HG03432 (cell line): ENCODE measurements around the gene CLPTM1L.
"Not testable (repeated sequence)": the region's sequence is repeated elsewhere in the genome, so short reads cannot be mapped to it uniquely, and the experiment has no call there.

Experiments used
- ATAC-seq: cut with Tn5 transposase; IDR thresholded peaks from one replicate; pipeline ENCODE4 v1.9.1; 2021; ENCODE audit warnings: mild to moderate bottlenecking, moderate library complexity; ENCODE audit not compliant: unreplicated experiment

The CLPTM1L gene

GRCh38 chr5:1360861-1361260 is 16.0 kb upstream of the CLPTM1L start:
- ATAC-seq, result no peak

- not testable (repeated sequence) for ATAC-seq
Observed at GRCh38 chr5:1360367-1360766, 15.5 kb upstream of the CLPTM1L start.

- ATAC-seq, result no peak
Observed at GRCh38 chr5:1359713-1360112, 14.8 kb upstream of the CLPTM1L start.

GRCh38 chr5:1359031-1359645 is 14.2 kb upstream of the CLPTM1L start:
- ATAC-seq, result no peak

- no peak for ATAC-seq
Observed at GRCh38 chr5:1358726-1359025, 13.8 kb upstream of the CLPTM1L start.

GRCh38 chr5:1357946-1358725 is 13.2 kb upstream of the CLPTM1L start:
- ATAC-seq, result no peak

GRCh38 chr5:1356873-1357787 is 12.2 kb upstream of the CLPTM1L start:
- ATAC-seq, result no peak

GRCh38 chr5:1354576-1354975 is 9.7 kb upstream of the CLPTM1L start:
- ATAC-seq, result no peak

GRCh38 chr5:1352231-1353219 is 7.6 kb upstream of the CLPTM1L start:
- ATAC-seq, result no peak

GRCh38 chr5:1351156-1351555 is 6.3 kb upstream of the CLPTM1L start:
- ATAC-seq, result no peak

GRCh38 chr5:1349246-1349645 is 4.3 kb upstream of the CLPTM1L start:
- ATAC-seq, result no peak

GRCh38 chr5:1348986-1349245 is 4.0 kb upstream of the CLPTM1L start:
- ATAC-seq, result no peak

GRCh38 chr5:1347571-1347970 is 2.7 kb upstream of the CLPTM1L start:
- no peak for ATAC-seq

- no peak for ATAC-seq
Observed at GRCh38 chr5:1346627-1347440, 1.9 kb upstream of the CLPTM1L start.

GRCh38 chr5:1345876-1346626 is 1.2 kb upstream of the CLPTM1L start:
- no peak for ATAC-seq

GRCh38 chr5:1343931-1344901 is 683 bp downstream of the CLPTM1L start:
- peak; percentile 23 for ATAC-seq

GRCh38 chr5:1343315-1343751 is 1.6 kb downstream of the CLPTM1L start:
- no peak for ATAC-seq

- ATAC-seq, result not testable (repeated sequence)
Observed at GRCh38 chr5:1342711-1343110, 2.2 kb downstream of the CLPTM1L start.
